SK-N-SH (cell line): ENCODE results near the gene GPR15LG.

Experiments used
- GATA2 ChIP-seq: sonication (generic); formaldehyde crosslinking; IDR thresholded peaks from 2 replicates; pipeline ENCODE4 v1.5.0; 2020; ENCODE audit warnings: mild to moderate bottlenecking, missing genetic modification reagents
- JUND ChIP-seq: IDR thresholded peaks from 2 replicates; pipeline ENCODE4 v1.4.0; 2012
- RFX5 ChIP-seq: IDR thresholded peaks from 2 replicates; pipeline ENCODE4 v1.6.1; 2012; ENCODE audit warnings: mild to moderate bottlenecking, improper control_type of control experiment, low read length
- TCF12 ChIP-seq: IDR thresholded peaks from 2 replicates; pipeline ENCODE4 v1.4.0; 2012

GRCh38 chr10:84159076-84159685 lies 14.4 kb upstream of the GPR15LG start:
- TF ChIP-seq GATA2 (CRISPR knock-in tag) (no peak), RFX5 (no peak), JUND (no peak), TCF12 (no peak)
